Transverse colon (tissue), 4 donors: ENCODE data around the gene LRRC32.

Source experiments
- CTCF ChIP-seq, 5 experiments: fragments of 200-600 bp in 3 of 5; fragments of 450-650 bp in 2 of 5; sonication (generic) in 3 of 5; IDR thresholded peaks; 1 replicate in 2 of 5; 2 replicates in 3 of 5; pipeline ENCODE4 v1.5.1; 2016 to 2017; ENCODE audit warnings: antibody characterized with exemption in 5 of 5, inconsistent platforms in 3 of 5, mild to moderate bottlenecking in 2 of 5, moderate library complexity in 1 of 5
- POLR2AphosphoS5 ChIP-seq, 3 donors: sonication (generic); formaldehyde crosslinking; IDR thresholded peaks; one replicate each; pipeline ENCODE4 v1.6.1; 2016; ENCODE audit warnings: antibody characterized with exemption in 3 of 3

GRCh38 chr11:76692956-76693355, 22.4 kb upstream of the LRRC32 start:
- TF ChIP-seq CTCF (IDR thresholded peaks at IDR 0.05) = no peak
- no peak for TF ChIP-seq POLR2AphosphoS5 (IDR thresholded peaks at IDR 0.05)
